SH-SY5Y (cell line): ENCODE results near the gene CLRN3.

ENCODE experiments used
- GATA2 ChIP-seq: IDR thresholded peaks from 2 replicates; pipeline ENCODE4 v1.6.1; 2011; ENCODE audit warnings: mild to moderate bottlenecking, low read depth, low read length
- GATA3 ChIP-seq: IDR thresholded peaks from 2 replicates; pipeline ENCODE4 v1.6.1; 2011; ENCODE audit warnings: low read depth, mild to moderate bottlenecking, low read length, moderate library complexity

DNA sequence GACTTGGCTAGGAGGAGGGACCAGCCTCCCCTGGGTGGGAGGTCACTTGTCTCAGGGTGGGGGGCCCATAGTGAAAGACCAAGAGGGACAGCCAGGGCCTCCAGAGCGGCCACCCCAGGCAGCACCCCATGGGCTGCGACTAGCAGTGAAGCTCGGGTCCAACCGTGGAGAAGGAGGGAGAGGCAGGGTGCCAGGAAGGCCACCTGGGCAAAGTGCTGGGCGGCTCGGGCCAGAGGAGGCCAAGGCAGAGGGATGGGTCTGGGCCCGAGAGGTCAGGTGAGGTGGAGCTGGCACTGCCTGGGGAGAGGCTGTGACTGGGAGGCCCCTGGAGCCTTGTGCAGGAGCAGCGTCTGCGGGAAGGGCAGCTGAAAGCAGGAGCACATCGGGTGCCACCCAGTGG lies 41.8 kb downstream of the CLRN3 start:
- no peak for TF ChIP-seq GATA3
- TF ChIP-seq GATA2 = no peak
